ENCODE results near the gene FMNL2. TPM values are rescaled to one million over a fixed set of nuclear protein-coding genes. Genes with fewer than 3 reads are reported as not detected.

FMNL2 gene
- total and polyA plus RNA-seq, 12 donors, result 3.3 to 16.0 (median 4.5) TPM

DNA sequence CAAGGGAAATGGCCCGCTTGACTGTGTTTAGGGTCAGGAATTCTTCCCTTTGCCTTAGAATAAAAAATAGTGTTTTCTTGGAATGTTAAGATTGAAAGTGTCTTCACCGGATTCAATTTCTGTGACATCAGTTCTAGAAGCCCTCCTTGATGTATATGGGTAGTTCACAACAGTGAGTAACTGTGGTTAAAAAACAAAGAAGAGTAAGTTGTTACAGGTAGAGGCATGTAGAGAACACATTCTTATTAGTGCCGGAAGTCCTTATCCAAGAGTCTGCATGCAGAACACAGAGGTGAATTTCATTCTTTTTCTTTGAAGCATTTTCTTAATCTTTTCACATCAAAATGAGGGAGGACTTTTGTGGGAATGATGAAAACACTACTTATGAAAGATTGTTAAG, 105.5 kb downstream of the FMNL2 start:
- WGBS, 2 donors, result 87 to 93% methylated on average over 3 of the region's 3 CpGs
- no peaks in the 10 kb centered on the region for H3K36me3 ChIP-seq
- H3K27ac ChIP-seq, result no peak overlapping the region
- TF ChIP-seq, protein P1, sequence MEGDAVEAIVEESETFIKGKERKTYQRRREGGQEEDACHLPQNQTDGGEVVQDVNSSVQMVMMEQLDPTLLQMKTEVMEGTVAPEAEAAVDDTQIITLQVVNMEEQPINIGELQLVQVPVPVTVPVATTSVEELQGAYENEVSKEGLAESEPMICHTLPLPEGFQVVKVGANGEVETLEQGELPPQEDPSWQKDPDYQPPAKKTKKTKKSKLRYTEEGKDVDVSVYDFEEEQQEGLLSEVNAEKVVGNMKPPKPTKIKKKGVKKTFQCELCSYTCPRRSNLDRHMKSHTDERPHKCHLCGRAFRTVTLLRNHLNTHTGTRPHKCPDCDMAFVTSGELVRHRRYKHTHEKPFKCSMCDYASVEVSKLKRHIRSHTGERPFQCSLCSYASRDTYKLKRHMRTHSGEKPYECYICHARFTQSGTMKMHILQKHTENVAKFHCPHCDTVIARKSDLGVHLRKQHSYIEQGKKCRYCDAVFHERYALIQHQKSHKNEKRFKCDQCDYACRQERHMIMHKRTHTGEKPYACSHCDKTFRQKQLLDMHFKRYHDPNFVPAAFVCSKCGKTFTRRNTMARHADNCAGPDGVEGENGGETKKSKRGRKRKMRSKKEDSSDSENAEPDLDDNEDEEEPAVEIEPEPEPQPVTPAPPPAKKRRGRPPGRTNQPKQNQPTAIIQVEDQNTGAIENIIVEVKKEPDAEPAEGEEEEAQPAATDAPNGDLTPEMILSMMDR (IDR thresholded peaks at IDR 0.05), result no peak
- H3K4me1 ChIP-seq, result peaks cover 0 to 27% (median 16%) of the 10 kb centered on the region in 9 donors
- intact Hi-C loops (cut with DNase I), result no loop called here
- ATAC-seq, result no peak
- no peak overlapping the region for H3K4me3 ChIP-seq
- H3K27me3 ChIP-seq, result no peaks in the 10 kb centered on the region
- H3K9me3 ChIP-seq, result no peaks in the 10 kb centered on the region
- no peak for DNase-seq

DNA sequence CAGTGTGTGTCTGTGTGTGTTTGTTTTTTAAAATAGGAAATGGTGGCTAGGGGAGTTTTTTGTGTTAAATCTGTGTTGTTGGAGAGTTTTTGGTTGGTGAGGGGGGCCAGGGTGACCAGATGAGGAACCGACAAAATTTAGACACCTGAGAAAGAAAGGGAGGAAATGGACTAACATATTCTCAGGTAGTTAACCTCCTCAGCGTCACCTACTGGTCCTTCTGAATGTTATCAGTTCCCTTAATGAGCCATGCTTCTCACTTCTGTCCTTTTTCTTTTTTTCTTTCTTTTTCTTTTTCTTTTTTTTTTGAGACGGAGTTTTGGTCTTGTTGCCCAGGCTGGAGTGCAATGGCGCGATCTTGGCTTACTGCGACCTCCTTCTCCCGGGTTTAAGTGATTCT, 107.0 kb downstream of the FMNL2 start:
- Histone ChIP-seq H3K9me3 (no peaks in the 10 kb centered on the region), H3K4me1 (peaks cover 0 to 42% (median 26%) of the 10 kb centered on the region in 9 donors), H3K27me3 (no peaks in the 10 kb centered on the region), H3K27ac (no peak overlapping the region), H3K4me3 (no peak overlapping the region), H3K36me3 (no peaks in the 10 kb centered on the region)
- TF ChIP-seq, protein P1 (IDR thresholded peaks at IDR 0.05), result no peak
- DNase-seq, result no peak
- no peak for ATAC-seq
- 94 to 97% methylated on average over 7 of the region's 7 CpGs for WGBS, 2 donors
- intact Hi-C loops (cut with DNase I), result no loop called here

DNA sequence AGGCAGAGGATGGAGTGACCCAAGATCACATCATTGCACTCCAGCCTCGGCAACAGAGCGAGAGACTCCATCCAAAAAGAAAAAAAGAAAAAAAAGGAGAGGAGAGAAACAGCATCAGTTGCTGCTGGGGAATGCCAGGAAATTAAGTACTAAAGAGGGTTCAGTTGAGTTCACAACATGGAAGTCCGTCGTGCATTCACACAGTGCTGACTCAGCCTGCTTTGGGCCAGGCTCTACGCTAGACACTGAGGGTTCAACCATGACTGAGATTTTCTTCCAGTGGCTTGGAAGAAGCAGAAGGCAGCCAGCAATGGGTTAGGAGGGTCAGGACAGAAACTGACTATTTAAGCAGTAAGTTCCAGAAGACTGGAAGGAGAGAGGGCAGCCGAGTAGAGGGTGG, 108.8 kb downstream of the FMNL2 start:
- TF ChIP-seq, protein P1 (IDR thresholded peaks at IDR 0.05), result no peak
- H3K4me3 ChIP-seq, result no peak overlapping the region
- no peak for DNase-seq
- H3K27ac ChIP-seq, result peak overlapping the region in 2 of 10 donors; percentile 51 to 62
- H3K4me1 ChIP-seq, result peaks cover 0 to 55% (median 26%) of the 10 kb centered on the region in 9 donors
- ATAC-seq, result peak in 6 of 8 donors; percentile 27 to 68 (median 36)
- 69 to 77% methylated on average over 6 of the region's 6 CpGs for whole genome bisulfite sequencing, 2 donors
- intact Hi-C loops (cut with DNase I), result no loop called here
- no peaks in the 10 kb centered on the region for H3K36me3 ChIP-seq
- no peaks in the 10 kb centered on the region for H3K9me3 ChIP-seq
- H3K27me3 ChIP-seq, result no peaks in the 10 kb centered on the region

- Histone ChIP-seq H3K4me3 (no peak overlapping the region), H3K9me3 (no peaks in the 10 kb centered on the region), H3K4me1 (peaks cover 0 to 58% (median 26%) of the 10 kb centered on the region in 9 donors), H3K36me3 (no peaks in the 10 kb centered on the region), H3K27ac (peak overlapping the region in 4 of 10 donors; percentile 6 to 62 (median 44)), H3K27me3 (no peaks in the 10 kb centered on the region)
- TF ChIP-seq, protein P1 (IDR thresholded peaks at IDR 0.05), result no peak
- intact Hi-C loops (cut with DNase I), result no loop called here
- DNase-seq, result no peak
- 35 to 42% methylated on average over 3 of the region's 3 CpGs for WGBS, 2 donors
- peak in 3 of 8 donors; percentile 26 to 49 (median 47) for ATAC-seq
Measured at GRCh38 chr2:152444448-152444847, 109.5 kb downstream of the FMNL2 start.
